Measurements from ENCODE around the gene GCGR.

The GCGR gene

GRCh38 chr17:81811705-81812570 is 8.0 kb downstream of the GCGR start:
- DNase-seq (ENCODE audit: low spot score) = no peak

- no peak for DNase-seq (ENCODE audit: low spot score)
Observed at GRCh38 chr17:81812571-81813370, 8.8 kb downstream of the GCGR start.

DNA sequence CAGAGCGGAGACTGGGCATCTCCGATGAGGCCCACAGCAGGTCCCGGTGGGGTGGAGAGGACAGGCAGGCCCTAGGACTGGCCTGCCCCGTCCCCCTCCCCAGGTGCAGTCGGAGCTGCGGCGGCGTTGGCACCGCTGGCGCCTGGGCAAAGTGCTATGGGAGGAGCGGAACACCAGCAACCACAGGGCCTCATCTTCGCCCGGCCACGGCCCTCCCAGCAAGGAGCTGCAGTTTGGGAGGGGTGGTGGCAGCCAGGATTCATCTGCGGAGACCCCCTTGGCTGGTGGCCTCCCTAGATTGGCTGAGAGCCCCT is 9.4 kb downstream of the GCGR start:
- no peak for DNase-seq (ENCODE audit: low spot score)

- DNase-seq (ENCODE audit: low spot score) = no peak
Observed at GRCh38 chr17:81813861-81814683, 10.1 kb downstream of the GCGR start.

- DNase-seq (ENCODE audit: low spot score) = peak; percentile 29
Observed at GRCh38 chr17:81814748-81815645, 11.0 kb downstream of the GCGR start.

- DNase-seq (ENCODE audit: low spot score) = no peak
Observed at GRCh38 chr17:81815646-81815986, 11.7 kb downstream of the GCGR start.

DNA sequence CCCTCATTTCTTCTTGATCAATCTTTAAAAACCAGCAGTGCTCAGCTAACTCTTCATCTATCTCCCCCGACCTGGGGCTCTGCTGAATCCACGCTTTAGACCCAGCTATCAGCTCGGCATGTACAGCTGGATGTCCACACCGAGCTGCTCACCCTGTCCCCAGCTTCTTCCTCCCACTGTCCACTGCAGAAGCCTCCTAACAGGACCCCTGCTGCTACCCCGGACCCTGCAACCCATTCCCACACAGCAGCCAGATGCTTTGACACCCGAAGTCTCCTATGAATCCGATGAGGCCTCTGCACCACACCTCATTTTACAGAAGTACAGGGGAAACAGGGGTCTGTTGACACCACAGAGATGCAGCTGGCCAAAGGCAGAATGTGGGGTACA is 13.8 kb downstream of the GCGR start:
- no peak for DNase-seq (ENCODE audit: low spot score)

DNA sequence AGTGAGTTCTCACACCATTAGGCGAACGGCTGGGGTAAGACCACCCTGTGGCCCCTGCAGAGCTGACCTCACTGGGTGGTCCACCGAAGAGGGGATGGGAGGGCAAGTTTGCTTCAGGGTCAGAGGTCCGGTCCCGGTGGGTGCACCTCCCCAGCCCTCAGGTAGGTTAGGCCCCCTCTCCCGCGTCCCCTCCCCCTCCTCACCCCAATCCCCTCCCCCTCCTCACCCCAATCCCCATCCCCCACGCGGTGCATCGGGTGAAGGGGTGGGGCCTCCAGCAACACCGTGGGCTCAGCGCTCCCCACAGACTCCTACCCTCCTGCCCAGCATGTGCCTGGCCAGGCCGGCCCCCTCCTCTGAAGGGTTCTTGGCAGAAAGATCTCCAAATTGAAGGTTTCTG is 15.8 kb downstream of the GCGR start:
- no peak for DNase-seq (ENCODE audit: low spot score)

- DNase-seq (ENCODE audit: low spot score) = no peak
Observed at GRCh38 chr17:81821147-81821546, 17.2 kb downstream of the GCGR start.

GRCh38 chr17:81821603-81822311 is 17.8 kb downstream of the GCGR start:
- DNase-seq (ENCODE audit: low spot score) = peak; percentile 64

- DNase-seq (ENCODE audit: low spot score) = no peak
Observed at GRCh38 chr17:81822312-81822637, 18.3 kb downstream of the GCGR start.

DNA sequence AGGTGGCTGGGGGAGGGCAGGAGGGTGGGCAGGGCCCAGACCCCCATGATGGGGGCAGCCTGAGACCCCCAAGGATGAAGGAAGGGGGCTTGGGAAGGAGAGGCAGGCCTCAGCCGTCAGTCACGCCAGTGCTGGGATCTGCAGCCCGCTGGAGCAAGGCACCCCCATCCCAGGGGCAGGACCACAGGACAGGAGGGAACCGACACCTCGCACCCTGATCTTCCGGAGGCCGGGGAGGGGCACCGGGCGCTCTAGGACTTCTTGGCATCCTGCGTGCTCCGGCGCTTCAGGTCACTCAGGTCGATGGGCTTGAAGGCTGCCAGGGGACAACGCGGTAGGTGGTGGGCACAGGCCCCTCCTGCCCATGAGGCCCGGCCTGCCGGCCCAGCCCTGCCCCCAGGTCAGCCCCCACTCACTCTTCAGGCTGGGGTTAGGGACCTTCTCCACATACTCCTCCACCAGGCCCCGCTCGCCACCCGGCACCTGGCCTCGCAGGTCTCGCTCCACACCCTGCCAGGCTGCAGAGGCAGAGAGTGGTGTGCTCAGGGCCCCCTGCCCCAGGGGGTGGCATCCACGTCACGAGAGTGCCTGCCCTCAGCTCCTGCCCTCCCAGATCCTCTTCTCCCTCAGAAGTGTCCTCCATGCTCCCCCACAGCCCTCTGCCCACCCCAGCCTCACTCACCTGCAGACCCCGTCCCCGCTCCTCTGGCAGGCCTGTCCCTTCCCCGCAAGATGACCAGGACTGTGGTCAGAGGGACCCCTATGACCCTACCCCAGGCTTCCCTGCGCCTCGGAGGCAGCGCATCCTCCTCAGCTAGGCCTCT is 19.3 kb downstream of the GCGR start:
- DNase-seq (ENCODE audit: low spot score) = no peak

GRCh38 chr17:81823820-81824550 is 20.0 kb downstream of the GCGR start:
- no peak for DNase-seq (ENCODE audit: low spot score)

DNA sequence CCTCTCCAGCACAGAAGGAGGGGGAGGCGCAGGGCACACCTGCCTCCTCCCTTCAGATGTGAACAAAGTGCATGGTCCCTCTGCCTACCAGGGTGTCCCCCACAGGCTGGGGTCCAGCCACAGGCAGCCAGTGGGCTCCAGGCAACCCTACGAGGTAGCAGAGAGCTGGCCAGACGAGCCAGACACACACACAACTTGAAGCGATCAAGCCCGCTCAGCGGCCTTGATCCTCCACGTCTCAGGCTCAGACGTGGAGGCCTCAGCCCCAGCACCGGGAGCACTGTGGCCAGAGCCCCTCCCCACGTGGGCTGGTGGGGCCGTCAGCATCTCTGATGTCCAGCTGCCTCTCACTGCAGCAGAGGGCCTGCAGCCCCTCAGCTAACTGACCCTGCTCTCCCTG is 20.6 kb downstream of the GCGR start:
- DNase-seq (ENCODE audit: low spot score) = no peak

GRCh38 chr17:81825841-81826466 is 22.0 kb downstream of the GCGR start:
- peak; percentile 46 for DNase-seq (ENCODE audit: low spot score)

DNA sequence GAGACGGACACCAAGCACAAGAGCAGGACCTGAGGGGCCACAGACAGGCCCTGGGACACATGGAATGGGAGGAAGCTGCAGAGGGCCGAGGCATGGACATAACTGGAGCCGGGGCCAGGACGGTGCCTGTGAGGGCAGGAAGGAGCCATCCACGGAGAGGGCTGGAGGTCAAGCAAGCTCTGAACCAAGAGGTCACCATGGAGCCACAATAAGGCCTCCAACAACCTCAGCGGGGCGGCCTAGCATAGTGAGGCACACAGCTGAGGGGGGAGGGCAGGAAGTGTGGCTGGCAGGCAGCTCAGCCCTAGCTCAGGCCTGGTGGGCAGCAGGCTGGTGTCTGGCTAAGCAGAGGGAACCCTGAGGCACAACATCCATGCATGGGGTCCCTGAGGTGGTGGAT is 24.7 kb downstream of the GCGR start:
- no peak for DNase-seq (ENCODE audit: low spot score)

GRCh38 chr17:81829858-81830257 is 25.9 kb downstream of the GCGR start:
- no peak for DNase-seq (ENCODE audit: low spot score)

DNA sequence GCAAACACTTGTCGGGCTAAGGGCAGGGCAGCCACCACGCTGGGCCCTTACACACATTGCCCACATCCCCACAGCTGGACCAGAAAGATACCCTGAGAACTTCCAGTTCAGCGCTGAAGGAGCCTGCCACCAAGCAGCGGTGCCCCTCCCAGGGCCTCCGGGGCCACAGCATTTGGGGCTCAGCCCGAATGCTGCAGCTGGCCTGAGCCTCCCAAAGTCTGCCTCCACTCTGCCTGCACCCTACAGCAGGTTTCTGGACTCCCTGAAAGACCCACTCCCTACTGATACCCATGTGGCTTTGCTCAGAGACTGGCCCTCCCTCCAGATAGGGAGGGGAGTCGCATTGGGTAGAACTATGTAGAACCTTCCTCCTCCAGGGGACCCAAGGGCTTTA is 27.6 kb downstream of the GCGR start:
- no peak for DNase-seq (ENCODE audit: low spot score)

DNA sequence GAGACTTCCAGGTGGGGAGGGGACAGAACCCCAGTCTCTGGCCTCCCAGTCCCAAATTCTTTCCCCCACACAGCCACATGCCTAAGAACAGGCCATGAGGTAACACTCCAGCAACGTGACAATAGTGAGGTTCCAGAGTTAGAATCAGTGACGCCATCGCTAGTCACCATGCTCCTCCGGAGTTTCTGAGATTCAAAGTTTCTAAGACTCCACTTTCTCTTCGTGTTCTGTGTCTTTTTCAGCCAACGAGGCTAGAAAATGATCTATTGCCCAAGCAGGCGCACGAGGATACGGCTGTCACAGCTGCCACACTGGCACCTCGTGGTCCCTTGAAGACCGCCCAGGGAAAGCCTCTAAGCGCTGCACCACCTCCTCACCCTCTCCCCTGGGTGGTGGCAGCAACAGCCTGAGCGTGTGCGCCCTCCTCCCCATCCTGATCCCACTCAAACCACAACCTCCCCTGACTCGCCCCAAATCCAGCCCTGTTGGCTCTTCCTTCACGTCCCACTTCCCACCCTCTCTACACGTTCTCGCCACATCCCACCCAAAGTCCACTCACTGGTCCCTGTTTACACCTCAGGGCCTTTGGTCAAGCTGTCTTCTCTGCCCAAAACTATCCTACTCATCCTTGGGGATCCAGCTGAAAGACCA is 28.1 kb downstream of the GCGR start:
- peak; percentile 32 for DNase-seq (ENCODE audit: low spot score)
